Spleen (tissue), 7 donors: ENCODE data around the gene LRRC37A2.
"Not testable (repeated sequence)": the region's sequence is repeated elsewhere in the genome, so short reads cannot be mapped to it uniquely, and the experiment has no call there.

Source experiments
- POLR2A ChIP-seq, 3 donors: fragments of 450-650 bp; IDR thresholded peaks; one replicate each; pipeline ENCODE4 v1.5.1; 2017; ENCODE audit warnings: antibody characterized with exemption in 3 of 3, mild to moderate bottlenecking in 1 of 3
- POLR2AphosphoS5 ChIP-seq, 3 donors: sonication (generic); formaldehyde crosslinking; IDR thresholded peaks; one replicate each; pipeline ENCODE4 v1.5.1; 2017; ENCODE audit warnings: antibody characterized with exemption in 3 of 3
- TF ChIP-seq, protein P1 (sequence below), 11 experiments: fragments of 200-600 bp in 7 of 11; fragments of 450-650 bp in 4 of 11; sonication (generic) in 4 of 11; IDR thresholded peaks in 8 of 11; conservative IDR thresholded peaks in 3 of 11; 1 replicate in 7 of 11; 2 replicates in 4 of 11; pipeline versions ENCODE4 v1.4.0 to v1.8.0; 2016 to 2021; ENCODE audit warnings: antibody characterized with exemption in 11 of 11, inconsistent platforms in 4 of 11, mild to moderate bottlenecking in 1 of 11
- donor health status: DM: no; HTN: no; CAD: no; lungs with moderate emphysema.
- donor health status: DM: no; HTN: no; CAD: no.
- donor health status: DM: no; HTN: no; CAD: no.

DNA sequence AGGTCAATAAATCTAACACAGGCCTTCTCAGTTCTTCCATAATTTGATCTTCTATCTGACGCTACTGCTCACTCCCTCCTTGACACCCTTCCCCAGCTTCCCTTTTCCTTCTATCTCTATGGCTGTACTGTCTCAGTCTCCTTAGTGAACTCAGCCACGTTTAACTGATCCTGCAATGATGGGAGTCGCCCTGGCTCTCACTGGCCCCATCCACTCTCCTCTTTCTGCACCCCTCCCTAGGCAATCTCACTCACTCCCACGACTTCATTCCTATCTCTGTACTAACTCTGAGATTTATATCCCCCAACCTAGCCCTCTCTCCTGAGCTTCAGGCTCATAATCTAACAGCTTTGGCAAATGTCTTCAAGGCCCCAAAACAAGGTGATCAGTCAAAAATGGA is 59.5 kb downstream of the LRRC37A2 start:
- TF ChIP-seq, protein P1, sequence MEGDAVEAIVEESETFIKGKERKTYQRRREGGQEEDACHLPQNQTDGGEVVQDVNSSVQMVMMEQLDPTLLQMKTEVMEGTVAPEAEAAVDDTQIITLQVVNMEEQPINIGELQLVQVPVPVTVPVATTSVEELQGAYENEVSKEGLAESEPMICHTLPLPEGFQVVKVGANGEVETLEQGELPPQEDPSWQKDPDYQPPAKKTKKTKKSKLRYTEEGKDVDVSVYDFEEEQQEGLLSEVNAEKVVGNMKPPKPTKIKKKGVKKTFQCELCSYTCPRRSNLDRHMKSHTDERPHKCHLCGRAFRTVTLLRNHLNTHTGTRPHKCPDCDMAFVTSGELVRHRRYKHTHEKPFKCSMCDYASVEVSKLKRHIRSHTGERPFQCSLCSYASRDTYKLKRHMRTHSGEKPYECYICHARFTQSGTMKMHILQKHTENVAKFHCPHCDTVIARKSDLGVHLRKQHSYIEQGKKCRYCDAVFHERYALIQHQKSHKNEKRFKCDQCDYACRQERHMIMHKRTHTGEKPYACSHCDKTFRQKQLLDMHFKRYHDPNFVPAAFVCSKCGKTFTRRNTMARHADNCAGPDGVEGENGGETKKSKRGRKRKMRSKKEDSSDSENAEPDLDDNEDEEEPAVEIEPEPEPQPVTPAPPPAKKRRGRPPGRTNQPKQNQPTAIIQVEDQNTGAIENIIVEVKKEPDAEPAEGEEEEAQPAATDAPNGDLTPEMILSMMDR (IDR thresholded peaks at IDR 0.05 in 8 of 11, conservative IDR thresholded peaks at IDR 0.05 in 3 of 11): not testable (repeated sequence)
- not testable (repeated sequence) for TF ChIP-seq POLR2A, POLR2AphosphoS5 (IDR thresholded peaks at IDR 0.05)
